MCF 10A (cell line): ENCODE data around the gene LRRC45. TPM values are rescaled to one million over a fixed set of nuclear protein-coding genes. Genes with fewer than 3 reads are reported as not detected.

ENCODE experiments used
- BruUV-seq: library from RNA; stranded (reverse); fragments of 400-500 nt; replicated peaks from 2 replicates; lab custom pipeline; 2021; lab: Mats Ljungman, UMichigan
- CTCF ChIA-PET: fragments of 300-600 bp; sonication (Branson Sonifier 250); formaldehyde crosslinking; extraction: SDS; loops from one replicate; lab custom pipeline; 2021; ENCODE audit warnings: antibody characterized with exemption, inconsistent platforms; lab: Yijun Ruan, JAX
- POLR2A ChIA-PET: fragments of 300-600, 350-650 bp; sonication (Branson Sonifier 250); formaldehyde crosslinking; extraction: SDS; loops from one replicate; lab custom pipeline; 2020; ENCODE audit warnings: antibody characterized with exemption, inconsistent platforms; lab: Yijun Ruan, JAX
- DNase-seq: peaks from one replicate; pipeline ENCODE4 v3.0.0-alpha.2; 2018; ENCODE audit not compliant: unreplicated experiment
- H3K27ac Mint-ChIP-seq: one replicate; pipeline ENCODE4 v1.8.0; 2022; ENCODE audit warnings: mild to moderate bottlenecking, low read depth, mixed read lengths; ENCODE audit not compliant: unreplicated experiment
- H3K27me3 Mint-ChIP-seq: one replicate; pipeline ENCODE4 v1.8.0; 2022; ENCODE audit warnings: mixed read lengths; ENCODE audit not compliant: insufficient read depth, unreplicated experiment
- H3K36me3 Mint-ChIP-seq: one replicate; pipeline ENCODE4 v1.8.0; 2022; ENCODE audit warnings: mild to moderate bottlenecking, moderate library complexity, mixed read lengths; ENCODE audit not compliant: insufficient read depth, unreplicated experiment
- H3K4me1 Mint-ChIP-seq: one replicate; pipeline ENCODE4 v1.8.0; 2022; ENCODE audit warnings: mixed read lengths; ENCODE audit not compliant: insufficient read depth, unreplicated experiment
- H3K4me3 Mint-ChIP-seq: one replicate; pipeline ENCODE4 v1.8.0; 2022; ENCODE audit warnings: mild to moderate bottlenecking, moderate library complexity, mixed read lengths; ENCODE audit not compliant: unreplicated experiment
- H3K9me3 Mint-ChIP-seq: one replicate; pipeline ENCODE4 v1.8.0; 2022; ENCODE audit warnings: mixed read lengths; ENCODE audit not compliant: unreplicated experiment
- CTCF ChIP-seq: fragments of 200-600 bp; IDR thresholded peaks from one replicate; pipeline ENCODE4 v1.8.0; 2022; ENCODE audit warnings: antibody characterized with exemption, mild to moderate bottlenecking; ENCODE audit not compliant: unreplicated experiment
- intact Hi-C: fragments of 100-400 bp; cut with micrococcal nuclease; formaldehyde crosslinking; loops from 2 replicates; pipeline ENCODE4 v1.14.1; 2022
- total RNA-seq: library from RNA; stranded (reverse); gene quantifications from 2 replicates; pipeline ENCODE4 v1.2.3, GENCODE V29; 2022

Gene LRRC45
- total RNA-seq, 1 experiment from 2014 or later: 3.4 TPM

GRCh38 chr17:82008258-82008940, 14.7 kb upstream of the LRRC45 start:
- intact Hi-C loops: no loop called here
- Mint-ChIP-seq H3K27me3 (no peaks in the 10 kb centered on the region), H3K4me1 (peaks cover 10% of the 10 kb centered on the region), H3K36me3 (peaks cover 12% of the 10 kb centered on the region), H3K27ac (no peak overlapping the region), H3K9me3 (no peaks in the 10 kb centered on the region), H3K4me3 (no peak overlapping the region)
- ChIA-PET CTCF (interaction anchor here (0.6 to 1.2 kb wide), 3 partner anchors 14 to 21 kb away, joined by 3 to 5 read pairs (median 3); no protein-coding TSS in a partner anchor), POLR2A (interaction anchor here (0.6 to 1.2 kb wide), 2 partner anchors 14 to 49 kb away, joined by 3 to 4 read pairs; no protein-coding TSS in a partner anchor)
- no peak for TF ChIP-seq CTCF
- no peak for DNase-seq
- no TSS peak for BruUV-seq

DNA sequence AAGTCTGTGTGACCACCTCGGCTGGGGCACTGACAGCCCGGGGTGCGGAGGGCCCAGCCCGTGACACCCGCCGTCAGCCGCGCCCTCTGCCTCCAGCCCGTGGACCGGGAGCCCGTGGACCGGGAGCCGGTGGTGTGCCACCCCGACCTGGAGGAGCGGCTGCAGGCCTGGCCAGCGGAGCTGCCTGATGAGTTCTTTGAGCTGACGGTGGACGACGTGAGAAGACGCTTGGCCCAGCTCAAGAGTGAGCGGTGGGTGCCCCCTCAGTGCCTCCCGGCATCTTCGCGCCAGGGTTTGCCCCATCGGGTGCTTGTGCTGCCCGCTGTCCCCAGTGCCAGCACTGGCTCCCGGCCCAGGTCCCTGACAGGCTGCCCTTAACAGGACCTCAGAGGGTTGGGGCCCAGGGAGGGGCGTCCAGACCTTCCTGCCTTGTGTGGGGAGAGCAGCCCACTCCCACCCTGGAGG, 14.1 kb upstream of the LRRC45 start:
- H3K4me3 Mint-ChIP-seq: no peak overlapping the region
- DNase-seq: no peak
- H3K9me3 Mint-ChIP-seq: no peaks in the 10 kb centered on the region
- H3K27ac Mint-ChIP-seq: no peak overlapping the region
- peaks cover 10% of the 10 kb centered on the region for H3K4me1 Mint-ChIP-seq
- no peaks in the 10 kb centered on the region for H3K27me3 Mint-ChIP-seq
- peaks cover 12% of the 10 kb centered on the region for H3K36me3 Mint-ChIP-seq
- no TSS peak for BruUV-seq
- intact Hi-C loops: no loop called here
- CTCF ChIA-PET: interaction anchor here (0.6 to 1.9 kb wide), 3 partner anchors 11 to 17 kb away, joined by 3 to 12 read pairs (median 5); no protein-coding TSS in a partner anchor
- TF ChIP-seq CTCF: no peak
- POLR2A ChIA-PET: interaction anchor here (0.6 kb wide), 1 partner anchor 14 kb away, joined by 3 read pairs; the partner anchor contains the start of gene CENPX

- no peak for DNase-seq
- no TSS peak for BruUV-seq
- intact Hi-C loops: no loop called here
- peaks cover 10% of the 10 kb centered on the region for H3K4me1 Mint-ChIP-seq
- no peak for TF ChIP-seq CTCF
- ChIA-PET POLR2A (interaction anchor here (0.6 kb wide), 1 partner anchor 13 kb away, joined by 3 read pairs; the partner anchor contains the start of gene CENPX), CTCF (interaction anchor here (0.7 to 1.9 kb wide), 2 partner anchors 11 to 50 kb away, joined by 4 to 12 read pairs; no protein-coding TSS in a partner anchor)
- no peak overlapping the region for H3K27ac Mint-ChIP-seq
- no peaks in the 10 kb centered on the region for H3K27me3 Mint-ChIP-seq
- peaks cover 12% of the 10 kb centered on the region for H3K36me3 Mint-ChIP-seq
- H3K9me3 Mint-ChIP-seq: no peaks in the 10 kb centered on the region
- no peak overlapping the region for H3K4me3 Mint-ChIP-seq
These were observed 13.7 kb upstream of the LRRC45 start for GRCh38 chr17:82009413-82009812.
